DOHH2 (cell line): Measurements from ENCODE around the gene KRT82.

ENCODE experiments used
- H3F3A ChIP-seq: fragments of 200-600 bp; sonication (generic), shearing (Covaris generic); 2 replicates; pipeline ENCODE4 v1.6.0; 2016; ENCODE audit warnings: antibody characterized with exemption, mild to moderate bottlenecking; ENCODE audit not compliant: control insufficient read depth, insufficient read depth
- H3K27ac ChIP-seq: fragments of 200-600 bp; sonication (generic); 2 replicates; pipeline ENCODE4 v1.5.1; 2014; ENCODE audit warnings: low read depth, mild to moderate bottlenecking, low read length, moderate library complexity
- H3K27me3 ChIP-seq: fragments of 200-600 bp; sonication (generic); 2 replicates; pipeline ENCODE4 v1.6.1; 2014; ENCODE audit warnings: mild to moderate bottlenecking, low read length, mixed read lengths; ENCODE audit not compliant: control insufficient read depth
- H3K36me3 ChIP-seq: fragments of 200-600 bp; sonication (generic); 2 replicates; pipeline ENCODE4 v1.6.1; 2014; ENCODE audit warnings: mild to moderate bottlenecking, low read length, moderate library complexity, mixed read lengths; ENCODE audit not compliant: control insufficient read depth
- H3K4me1 ChIP-seq: fragments of 200-600 bp; sonication (generic); 2 replicates; pipeline ENCODE4 v1.6.1; 2014; ENCODE audit warnings: mild to moderate bottlenecking, low read length, mixed read lengths; ENCODE audit not compliant: control insufficient read depth
- H3K4me2 ChIP-seq: fragments of 200-600 bp; sonication (generic); 2 replicates; pipeline ENCODE4 v1.6.0; 2014; ENCODE audit warnings: mild to moderate bottlenecking, low read length, moderate library complexity
- H3K4me3 ChIP-seq: fragments of 200-600 bp; sonication (generic); 2 replicates; pipeline ENCODE4 v1.5.1; 2014; ENCODE audit warnings: mild to moderate bottlenecking, low read length, mixed read lengths
- H3K79me2 ChIP-seq: fragments of 200-600 bp; sonication (generic); 2 replicates; pipeline ENCODE4 v1.6.1; 2014; ENCODE audit warnings: mild to moderate bottlenecking, low read length, mixed read lengths; ENCODE audit not compliant: control insufficient read depth
- H3K9me2 ChIP-seq: fragments of 200-600 bp; sonication (generic); replicated peaks from 2 replicates; pipeline ENCODE4 v1.6.1; 2014; ENCODE audit warnings: mild to moderate bottlenecking, low read length, mixed read lengths; ENCODE audit not compliant: control insufficient read depth
- H3K9me3 ChIP-seq: fragments of 200-600 bp; sonication (generic); 2 replicates; pipeline ENCODE4 v1.6.1; 2014; ENCODE audit warnings: antibody characterized with exemption, low read length, mixed read lengths; ENCODE audit not compliant: control insufficient read depth, insufficient read depth
- H4K20me1 ChIP-seq: fragments of 200-600 bp; sonication (generic); 2 replicates; pipeline ENCODE4 v1.6.0; 2014; ENCODE audit warnings: low read depth, mild to moderate bottlenecking, antibody characterized with exemption, low read length, moderate library complexity; ENCODE audit not compliant: control insufficient read depth, insufficient read depth
- EZH2phosphoT487 ChIP-seq: fragments of 200-600 bp; sonication (generic); IDR thresholded peaks from 2 replicates; pipeline ENCODE4 v1.6.1; 2017; ENCODE audit warnings: borderline replicate concordance, mild to moderate bottlenecking, antibody characterized with exemption, low read length, moderate library complexity, mixed read lengths
- TF ChIP-seq, protein P1 (sequence below): fragments of 200-600 bp; sonication (generic); IDR thresholded peaks from one replicate; pipeline ENCODE4 v1.5.1; 2014; ENCODE audit warnings: antibody characterized with exemption, mild to moderate bottlenecking, low read depth, low read length; ENCODE audit not compliant: poor library complexity, severe bottlenecking

KRT82 gene

DNA sequence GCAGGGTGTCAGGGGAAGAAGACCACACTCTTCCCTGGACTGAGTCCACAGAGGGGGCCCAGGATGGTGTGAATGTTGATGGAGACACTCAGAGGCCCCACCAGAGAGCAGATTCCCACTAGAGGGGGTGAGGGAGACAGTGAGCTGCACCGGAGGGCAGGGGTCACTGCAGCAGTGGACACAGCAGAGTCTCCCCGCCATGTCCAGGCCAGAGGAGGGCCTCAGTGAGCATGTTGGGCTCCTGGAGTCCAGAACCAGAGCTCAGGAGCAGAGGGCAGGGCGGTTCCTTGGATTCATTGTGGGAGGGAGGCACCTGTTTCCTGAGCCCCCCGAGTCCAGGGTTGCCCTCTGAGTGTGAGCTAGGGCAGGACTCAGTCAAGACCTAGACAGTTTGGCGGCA, 1.8 kb upstream of the KRT82 start:
- Histone ChIP-seq H3K9me2 (no peaks in the 10 kb centered on the region), H3K9me3 (no peaks in the 10 kb centered on the region), H3K4me3 (no peak overlapping the region), H3K4me1 (no peaks in the 10 kb centered on the region), H3K27me3 (no peaks in the 10 kb centered on the region), H3K27ac (no peak overlapping the region), H3K79me2 (no peaks in the 10 kb centered on the region), H4K20me1 (no peaks in the 10 kb centered on the region), H3F3A (no peaks in the 10 kb centered on the region), H3K36me3 (no peaks in the 10 kb centered on the region), H3K4me2 (no peak overlapping the region)
- no peak for TF ChIP-seq EZH2phosphoT487
- TF ChIP-seq, protein P1, sequence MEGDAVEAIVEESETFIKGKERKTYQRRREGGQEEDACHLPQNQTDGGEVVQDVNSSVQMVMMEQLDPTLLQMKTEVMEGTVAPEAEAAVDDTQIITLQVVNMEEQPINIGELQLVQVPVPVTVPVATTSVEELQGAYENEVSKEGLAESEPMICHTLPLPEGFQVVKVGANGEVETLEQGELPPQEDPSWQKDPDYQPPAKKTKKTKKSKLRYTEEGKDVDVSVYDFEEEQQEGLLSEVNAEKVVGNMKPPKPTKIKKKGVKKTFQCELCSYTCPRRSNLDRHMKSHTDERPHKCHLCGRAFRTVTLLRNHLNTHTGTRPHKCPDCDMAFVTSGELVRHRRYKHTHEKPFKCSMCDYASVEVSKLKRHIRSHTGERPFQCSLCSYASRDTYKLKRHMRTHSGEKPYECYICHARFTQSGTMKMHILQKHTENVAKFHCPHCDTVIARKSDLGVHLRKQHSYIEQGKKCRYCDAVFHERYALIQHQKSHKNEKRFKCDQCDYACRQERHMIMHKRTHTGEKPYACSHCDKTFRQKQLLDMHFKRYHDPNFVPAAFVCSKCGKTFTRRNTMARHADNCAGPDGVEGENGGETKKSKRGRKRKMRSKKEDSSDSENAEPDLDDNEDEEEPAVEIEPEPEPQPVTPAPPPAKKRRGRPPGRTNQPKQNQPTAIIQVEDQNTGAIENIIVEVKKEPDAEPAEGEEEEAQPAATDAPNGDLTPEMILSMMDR, result no peak

DNA sequence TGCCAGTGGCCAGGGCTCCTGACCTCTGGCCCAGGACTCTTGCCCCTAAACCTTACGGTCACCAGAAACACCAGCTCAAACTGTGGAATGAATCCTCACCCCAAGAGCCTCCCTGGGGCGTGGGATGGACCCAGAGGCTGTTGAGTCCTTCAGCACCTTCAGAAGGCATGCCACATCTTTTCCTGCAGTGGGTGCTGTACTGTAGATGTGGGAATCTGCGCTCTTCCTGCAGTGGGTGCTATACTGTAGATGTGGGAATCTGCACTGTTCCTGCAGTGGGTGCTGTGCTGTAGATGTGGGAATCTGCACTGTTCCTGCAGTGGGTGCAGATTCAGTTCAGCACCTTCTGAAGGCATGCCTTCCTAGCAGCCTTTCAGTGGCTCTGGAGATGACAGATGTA, 1.2 kb downstream of the KRT82 start:
- Histone ChIP-seq H3K9me3 (no peaks in the 10 kb centered on the region), H3F3A (no peaks in the 10 kb centered on the region), H3K9me2 (no peaks in the 10 kb centered on the region), H3K27me3 (peaks cover 3% of the 10 kb centered on the region; the same call in 1 of the 2 replicates), H3K4me3 (no peak overlapping the region), H3K4me1 (no peaks in the 10 kb centered on the region), H3K27ac (no peak overlapping the region), H3K36me3 (no peaks in the 10 kb centered on the region), H4K20me1 (no peaks in the 10 kb centered on the region), H3K4me2 (no peak overlapping the region), H3K79me2 (no peaks in the 10 kb centered on the region)
- TF ChIP-seq, protein P1, result no peak
- no peak for TF ChIP-seq EZH2phosphoT487

DNA sequence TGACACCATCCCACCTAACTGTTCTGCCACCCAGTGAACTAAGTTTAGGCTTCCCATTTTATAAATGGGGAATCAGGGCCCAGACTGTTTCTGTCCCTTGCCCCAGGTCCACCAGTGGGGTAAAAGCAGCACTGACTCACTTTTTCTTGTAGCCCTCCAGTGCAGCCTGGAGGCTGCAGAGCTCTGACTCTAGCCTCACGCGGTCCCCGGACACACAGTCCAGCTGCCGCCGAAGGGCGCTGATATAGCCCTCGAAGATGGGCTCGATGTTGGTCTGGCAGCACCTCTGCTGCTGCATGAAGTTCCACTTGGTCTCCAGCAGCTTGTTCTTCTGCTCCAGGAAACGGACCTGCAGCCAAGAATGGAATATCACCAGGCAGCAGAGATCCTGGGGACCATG, 2.6 kb downstream of the KRT82 start:
- no peak overlapping the region for H3K4me3 ChIP-seq
- no peaks in the 10 kb centered on the region for H4K20me1 ChIP-seq
- no peak overlapping the region for H3K27ac ChIP-seq
- TF ChIP-seq, protein P1, result no peak
- TF ChIP-seq EZH2phosphoT487, result no peak
- no peak overlapping the region for H3K4me2 ChIP-seq
- no peaks in the 10 kb centered on the region for H3K79me2 ChIP-seq
- H3K27me3 ChIP-seq, result peaks cover 3% of the 10 kb centered on the region; the same call in 1 of the 2 replicates
- no peaks in the 10 kb centered on the region for H3K9me2 ChIP-seq
- no peaks in the 10 kb centered on the region for H3K9me3 ChIP-seq
- H3F3A ChIP-seq, result no peaks in the 10 kb centered on the region
- H3K36me3 ChIP-seq, result no peaks in the 10 kb centered on the region
- no peaks in the 10 kb centered on the region for H3K4me1 ChIP-seq

DNA sequence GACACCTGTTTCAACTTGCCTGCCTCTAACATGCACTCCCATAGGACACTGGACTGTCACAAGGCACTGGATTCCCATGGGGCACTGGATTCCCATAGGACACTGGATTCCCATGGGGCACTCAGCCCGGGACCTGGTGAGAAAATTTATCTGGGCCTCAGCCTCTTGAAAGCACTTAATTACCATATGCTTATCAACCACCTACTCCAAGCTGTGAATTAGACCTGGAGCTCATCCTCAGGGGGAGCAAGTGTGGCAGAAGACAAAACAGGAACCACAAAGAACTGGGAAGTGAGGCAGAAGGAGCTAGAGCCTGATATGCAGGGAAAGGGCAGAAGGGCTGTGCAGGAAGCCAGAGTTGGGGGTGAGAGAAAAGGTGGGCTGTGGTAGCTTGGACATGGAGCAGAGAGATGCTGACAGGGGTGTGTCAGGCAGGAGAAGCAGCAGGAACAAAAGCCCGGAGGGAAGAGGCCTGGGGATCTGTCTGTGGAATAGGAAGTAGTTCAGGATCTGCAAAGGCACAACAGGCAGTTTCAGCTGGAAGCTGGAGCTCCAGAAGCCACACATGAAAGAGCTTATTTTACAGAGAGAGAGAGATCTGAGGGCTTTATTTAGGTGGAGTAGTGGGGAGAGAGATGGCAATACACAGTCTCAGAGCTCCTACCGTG, 3.1 kb downstream of the KRT82 start:
- Histone ChIP-seq H3K9me2 (no peaks in the 10 kb centered on the region), H3K4me3 (no peak overlapping the region), H3K4me2 (no peak overlapping the region), H4K20me1 (no peaks in the 10 kb centered on the region), H3K36me3 (no peaks in the 10 kb centered on the region), H3K4me1 (no peaks in the 10 kb centered on the region), H3K79me2 (no peaks in the 10 kb centered on the region), H3F3A (no peaks in the 10 kb centered on the region), H3K27me3 (peaks cover 3% of the 10 kb centered on the region; the same call in 1 of the 2 replicates), H3K27ac (no peak overlapping the region), H3K9me3 (no peaks in the 10 kb centered on the region)
- TF ChIP-seq, protein P1, result no peak
